22Rv1 (cell line): ENCODE results near the gene ETDB.
"Not testable (repeated sequence)": the region's sequence is repeated elsewhere in the genome, so short reads cannot be mapped to it uniquely, and the experiment has no call there.

Source experiments
- H3K27ac ChIP-seq: fragments of 450-650 bp; 2 replicates; pipeline ENCODE4 v1.5.1; 2017
- CTCF ChIP-seq: fragments of 450-650 bp; IDR thresholded peaks from 2 replicates; pipeline ENCODE4 v1.5.1; 2017; ENCODE audit warnings: mild to moderate bottlenecking
- ZFX ChIP-seq: fragments of 450-650 bp; IDR thresholded peaks from 2 replicates; pipeline ENCODE4 v1.6.1; 2017; ENCODE audit warnings: antibody characterized with exemption, borderline replicate concordance

ETDB gene

GRCh38 chrX:135099493-135099783 is 20.9 kb downstream of the ETDB start:
- TF ChIP-seq CTCF (no peak), ZFX (no peak)
- no peak overlapping the region for H3K27ac ChIP-seq

- not testable (repeated sequence) for H3K27ac ChIP-seq
These were observed 23.1 kb downstream of the ETDB start for GRCh38 chrX:135097196-135097744.

DNA sequence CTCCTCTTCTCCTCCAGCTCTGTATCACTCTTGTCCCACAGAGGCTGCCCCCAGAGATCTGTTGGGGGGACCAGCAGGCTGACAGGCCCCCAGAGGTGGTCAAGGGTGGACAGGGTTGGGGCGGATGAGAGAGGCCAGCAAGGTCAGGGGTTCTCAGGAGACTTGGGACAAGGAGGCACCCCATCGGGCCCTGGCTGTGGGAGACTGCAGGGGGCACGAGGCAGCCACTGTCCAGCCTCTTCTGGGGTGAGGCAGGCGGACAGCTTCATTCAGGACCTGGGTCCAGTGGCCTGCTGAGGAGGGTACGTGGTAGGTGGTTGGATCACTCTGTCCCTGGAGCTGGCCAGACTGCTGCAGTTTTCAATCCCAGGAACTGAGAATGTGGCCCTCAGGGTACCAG is 24.6 kb downstream of the ETDB start:
- H3K27ac ChIP-seq = no peak overlapping the region
- TF ChIP-seq ZFX = no peak
- TF ChIP-seq CTCF = no peak

DNA sequence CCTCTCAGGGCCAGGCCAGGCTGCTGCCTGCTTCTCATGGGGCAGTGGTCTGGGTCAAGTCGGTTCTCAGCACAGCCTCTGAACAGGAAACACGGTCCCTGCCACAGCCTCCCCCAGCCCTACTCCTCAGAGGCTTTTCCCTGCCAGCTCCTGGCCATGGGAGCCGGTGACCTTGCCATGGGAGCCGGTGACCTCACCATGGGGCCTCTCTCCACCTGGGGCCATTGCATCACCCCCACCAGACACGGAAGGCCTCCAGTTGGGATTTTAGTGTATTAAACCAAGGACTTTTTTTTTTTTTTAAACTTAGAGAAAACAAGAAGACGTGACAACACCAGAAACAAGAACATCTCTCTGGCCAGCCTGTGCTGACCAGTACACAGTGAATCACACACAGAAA is 25.6 kb downstream of the ETDB start:
- TF ChIP-seq ZFX (no peak), CTCF (no peak)
- no peak overlapping the region for H3K27ac ChIP-seq

- TF ChIP-seq ZFX (no peak), CTCF (no peak)
- no peak overlapping the region for H3K27ac ChIP-seq
These were observed 31.2 kb downstream of the ETDB start for GRCh38 chrX:135089126-135089525.

- TF ChIP-seq CTCF (no peak), ZFX (no peak)
- H3K27ac ChIP-seq = no peak overlapping the region
These were observed 32.5 kb downstream of the ETDB start for GRCh38 chrX:135087867-135088266.

GRCh38 chrX:135086197-135086854 is 34.0 kb downstream of the ETDB start:
- H3K27ac ChIP-seq = no peak overlapping the region
- TF ChIP-seq ZFX (no peak), CTCF (peak; percentile 70)
